NCI-H82 treated with DMSO at 0.1 percent for 48 hours (cell line): Measurements from ENCODE around the gene BIRC3.
"Not testable (repeated sequence)": the region's sequence is repeated elsewhere in the genome, so short reads cannot be mapped to it uniquely, and the experiment has no call there.

Experiments used
- DNase-seq: peaks from one replicate; lab custom pipeline; 2025; ENCODE audit not compliant: unreplicated experiment; lab: John Stamatoyannopoulos, UW

BIRC3 gene

GRCh38 chr11:102368472-102368871, 51.2 kb downstream of the BIRC3 start:
- DNase-seq: no peak

- not testable (repeated sequence) for DNase-seq
Measured at GRCh38 chr11:102374633-102375424, 57.5 kb downstream of the BIRC3 start.

DNA sequence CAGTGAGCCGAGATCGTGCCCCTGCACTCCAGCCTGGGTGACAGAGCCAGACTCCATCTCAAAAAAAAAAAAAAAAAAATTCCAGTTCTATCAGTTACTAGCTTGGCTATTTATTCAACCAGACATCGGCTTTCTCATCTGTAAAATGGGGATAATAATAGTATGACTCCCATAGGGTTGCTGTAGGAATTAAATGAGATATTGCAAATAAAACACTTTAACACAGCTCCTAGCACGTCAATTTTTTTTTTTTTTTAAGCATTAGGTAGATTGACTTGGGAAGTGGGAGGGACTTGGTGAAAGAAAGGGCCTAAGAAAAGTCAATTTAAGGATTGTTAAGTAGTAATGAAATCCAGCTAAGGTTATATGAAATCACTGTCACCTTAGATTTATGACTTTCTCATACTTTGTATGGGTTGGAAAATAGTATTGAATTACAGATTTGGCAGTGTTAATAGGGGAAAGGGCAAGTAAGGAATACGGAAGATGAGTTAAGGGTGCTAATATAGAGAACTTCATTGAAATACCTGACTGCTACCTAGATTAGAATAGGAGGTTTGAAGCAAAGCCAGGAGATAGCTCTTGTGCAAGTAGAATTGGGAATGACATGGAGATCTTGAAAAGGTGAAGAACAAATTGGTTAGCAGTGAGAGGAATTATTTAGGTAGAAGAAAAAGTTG, 58.6 kb downstream of the BIRC3 start:
- DNase-seq: no peak

DNA sequence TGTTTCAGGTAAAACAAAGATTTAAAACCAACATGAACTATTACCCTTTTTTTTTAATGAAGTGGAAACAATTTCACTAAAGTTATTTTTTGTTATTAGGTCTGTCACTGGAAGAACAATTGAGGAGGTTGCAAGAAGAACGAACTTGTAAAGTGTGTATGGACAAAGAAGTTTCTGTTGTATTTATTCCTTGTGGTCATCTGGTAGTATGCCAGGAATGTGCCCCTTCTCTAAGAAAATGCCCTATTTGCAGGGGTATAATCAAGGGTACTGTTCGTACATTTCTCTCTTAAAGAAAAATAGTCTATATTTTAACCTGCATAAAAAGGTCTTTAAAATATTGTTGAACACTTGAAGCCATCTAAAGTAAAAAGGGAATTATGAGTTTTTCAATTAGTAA, 60.6 kb downstream of the BIRC3 start:
- no peak for DNase-seq

DNA sequence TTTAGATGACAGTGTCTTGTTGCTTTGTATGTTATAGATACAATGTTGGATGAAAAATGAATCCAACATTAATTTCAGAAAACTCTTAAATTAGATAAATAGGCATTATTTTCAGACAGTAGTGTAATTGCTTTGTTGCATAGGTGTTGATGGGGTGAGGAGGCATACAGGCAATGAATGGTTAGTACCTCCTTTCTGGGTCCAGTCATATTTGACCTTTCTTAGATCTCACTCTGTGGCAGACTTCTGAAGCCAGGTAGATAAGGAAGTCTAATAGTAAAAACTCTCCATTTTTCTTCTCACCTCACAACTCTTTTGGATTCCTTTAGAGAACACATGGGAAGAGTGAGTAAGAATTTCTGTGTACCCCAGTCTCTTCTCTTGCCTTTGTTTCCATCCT, 61.5 kb downstream of the BIRC3 start:
- no peak for DNase-seq

DNA sequence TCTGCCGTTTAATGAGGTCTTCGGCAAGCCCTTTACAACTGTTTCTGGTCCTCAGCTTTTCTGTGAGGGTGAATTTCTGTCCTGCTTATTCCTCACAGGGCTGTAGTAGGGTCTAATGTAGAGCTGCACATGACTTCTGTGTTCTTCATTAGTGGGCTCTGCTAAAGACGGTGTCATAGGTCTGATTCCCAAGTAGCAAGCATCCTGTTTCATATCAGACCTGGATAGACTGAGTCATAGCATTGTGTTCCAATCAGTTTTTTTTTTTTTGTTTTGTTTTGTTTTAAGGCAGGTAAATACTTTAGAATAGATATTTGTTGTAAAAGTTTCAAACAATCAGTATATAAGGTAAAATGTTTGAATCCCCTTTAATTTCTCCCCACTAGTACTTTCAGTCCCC, 65.1 kb downstream of the BIRC3 start:
- DNase-seq: no peak

DNA sequence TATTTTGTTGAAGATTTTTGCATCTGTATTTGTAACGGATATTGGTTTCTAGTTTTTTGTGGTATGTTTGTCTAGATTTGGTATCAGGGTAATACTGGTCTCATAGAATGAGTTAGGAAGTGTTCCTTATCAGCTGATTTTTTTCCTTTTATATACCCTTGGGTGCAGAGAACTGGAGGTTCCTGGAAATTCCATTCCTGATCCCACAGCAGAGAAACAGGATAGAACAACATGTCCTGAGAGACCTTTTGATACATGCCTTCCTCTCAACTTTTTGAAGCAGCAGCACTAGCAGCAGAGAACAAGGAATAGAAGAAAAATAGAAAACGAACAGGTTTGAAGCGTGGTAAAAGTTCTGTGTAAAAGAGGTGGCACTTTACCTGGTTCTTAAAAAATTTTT, 66.6 kb downstream of the BIRC3 start:
- DNase-seq: no peak

- no peak for DNase-seq
Measured at GRCh38 chr11:102384419-102385079, 67.3 kb downstream of the BIRC3 start.

DNA sequence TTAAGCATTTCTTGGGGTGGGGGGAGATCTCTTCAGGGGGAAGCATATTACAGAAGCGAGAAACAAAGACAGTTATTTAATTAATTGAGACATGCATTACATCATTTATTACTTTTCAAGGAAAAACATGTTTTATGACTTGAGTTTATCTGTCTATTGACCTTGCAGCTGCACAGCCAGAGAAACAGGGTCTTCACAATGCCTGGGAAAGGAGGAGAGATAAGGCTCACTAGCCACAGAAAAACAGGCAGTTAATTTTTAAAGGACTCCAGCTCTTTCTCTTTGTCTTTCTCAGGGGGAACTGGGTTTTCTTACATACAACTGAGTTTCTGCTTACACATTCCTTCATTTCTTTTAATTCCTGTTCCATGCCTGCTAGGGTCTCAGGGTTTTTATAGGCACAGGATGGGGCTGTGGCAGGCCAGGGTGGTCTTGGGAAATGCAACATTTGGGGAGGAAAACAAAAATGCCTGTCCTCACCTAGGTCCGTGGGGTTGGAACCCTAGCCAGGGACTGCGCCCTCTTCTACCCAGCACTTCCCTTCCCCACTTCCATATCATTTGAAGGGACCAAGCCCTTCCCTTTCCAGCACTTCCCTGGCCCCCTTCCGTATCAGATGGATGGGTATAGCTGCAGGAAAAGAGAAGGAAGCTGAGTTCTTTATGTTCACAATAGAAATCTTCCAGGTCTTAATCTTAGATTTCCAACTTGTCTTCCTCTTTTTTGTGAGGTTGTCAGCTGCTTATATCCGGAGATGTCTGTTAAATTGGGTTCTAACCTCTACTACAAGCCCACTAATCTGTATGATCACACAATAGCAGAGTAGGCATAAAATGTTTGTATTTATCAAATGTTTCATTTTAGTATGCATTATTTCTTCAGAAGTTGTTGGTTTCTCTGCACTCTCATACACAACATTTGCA, 68.1 kb downstream of the BIRC3 start:
- DNase-seq: no peak

- DNase-seq: no peak
Measured at GRCh38 chr11:102386136-102386734, 69.0 kb downstream of the BIRC3 start.

DNA sequence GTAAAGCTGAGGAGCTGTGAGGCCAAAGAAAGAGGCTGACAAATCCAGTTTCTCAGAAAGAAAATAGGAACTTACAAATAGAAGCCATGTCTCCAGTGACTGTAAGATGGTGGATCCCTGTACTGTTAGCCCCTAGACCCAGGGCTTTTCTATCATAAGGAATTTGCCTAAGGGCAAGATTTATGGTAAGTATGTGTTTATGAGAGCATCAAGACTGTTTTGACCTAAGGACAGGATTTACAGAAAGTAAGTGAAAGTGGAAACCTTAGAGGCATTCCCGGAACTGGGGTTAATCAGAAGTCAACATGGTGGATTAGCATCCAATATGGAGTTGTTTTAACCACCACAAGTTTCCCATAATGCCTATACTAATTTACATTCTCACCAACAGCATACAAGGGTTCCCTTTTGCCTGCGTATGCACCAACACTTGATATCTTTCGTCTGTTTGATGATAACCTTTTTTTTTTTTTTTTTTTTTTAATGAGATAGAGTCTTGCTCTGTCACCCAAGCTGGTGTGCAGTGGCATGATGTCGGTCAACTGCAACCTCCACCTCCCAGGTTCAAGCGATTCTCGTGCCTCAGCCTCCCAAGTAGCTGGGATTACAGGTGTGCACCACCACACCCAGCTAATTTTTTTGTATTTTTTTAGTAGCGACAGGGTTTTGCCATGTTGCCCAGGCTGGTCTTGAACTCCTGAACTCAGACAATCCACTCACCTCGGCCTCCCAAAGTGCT, 69.9 kb downstream of the BIRC3 start:
- no peak for DNase-seq
